Erythroblast (primary cell): ENCODE data around the gene PRPF6.

Experiments
- GATA1 ChIP-seq: IDR thresholded peaks from 2 replicates; pipeline ENCODE4 v1.6.1; 2011; ENCODE audit warnings: low read depth, mild to moderate bottlenecking, control low read depth, low read length, moderate library complexity
- POLR2A ChIP-seq: IDR thresholded peaks from 2 replicates; pipeline ENCODE4 v1.6.1; 2011; ENCODE audit warnings: mild to moderate bottlenecking, low read length

DNA sequence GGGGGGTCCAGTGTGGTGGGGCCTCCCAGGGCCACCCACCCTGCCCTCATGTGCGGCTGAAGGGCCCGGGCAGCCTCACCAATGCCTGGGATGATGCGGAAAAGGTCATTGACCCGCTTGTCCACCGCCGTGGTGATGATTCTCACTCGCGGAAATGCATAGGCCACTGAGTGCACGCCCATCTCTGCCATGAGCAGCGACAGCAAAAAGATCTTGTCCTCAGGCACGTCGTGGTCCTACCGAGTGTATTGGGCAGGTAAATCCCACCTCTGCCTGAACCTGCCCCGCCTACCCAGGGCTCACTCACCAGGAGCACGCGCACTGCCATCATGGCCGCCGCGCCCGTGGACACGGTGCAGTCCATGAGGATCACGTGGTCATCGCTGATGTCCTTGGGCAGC lies 40.9 kb upstream of the PRPF6 start:
- no peak for TF ChIP-seq POLR2A
- TF ChIP-seq GATA1, result no peak
